OCI-LY7 (cell line): ENCODE results near the gene DSC1. TPM values are rescaled to one million over a fixed set of nuclear protein-coding genes. Genes with fewer than 3 reads are reported as not detected.

Source experiments
- BruUV-seq: library from RNA; stranded (reverse); fragments of 400-500 nt; replicated peaks from 2 replicates; lab custom pipeline; 2021; lab: Mats Ljungman, UMichigan
- CTCF ChIA-PET: fragments of 300-600 bp; sonication (Branson Sonifier 250); formaldehyde crosslinking; loops from one replicate; lab custom pipeline; 2022; ENCODE audit warnings: antibody characterized with exemption; ENCODE audit not compliant: unreplicated experiment; lab: Charles Lee
- POLR2A ChIA-PET: fragments of 300-600 bp; sonication (Branson Sonifier 250); formaldehyde crosslinking; loops from one replicate; lab custom pipeline; 2022; ENCODE audit warnings: antibody characterized with exemption; lab: Charles Lee
- DNase-seq: peaks from one replicate; pipeline ENCODE4 v3.0.0-alpha.2; 2015; ENCODE audit warnings: low spot score
- H2AFZ ChIP-seq: fragments of 200-600 bp; sonication (generic), shearing (Covaris generic); 2 replicates; pipeline ENCODE4 v1.6.1; 2014; ENCODE audit warnings: mild to moderate bottlenecking, antibody characterized with exemption, low read length, moderate library complexity
- H3K27ac ChIP-seq: fragments of 200-600 bp; sonication (generic); 2 replicates; pipeline ENCODE4 v1.5.1; 2014; ENCODE audit warnings: mixed run types, low read depth, mild to moderate bottlenecking, moderate library complexity, low read length, inconsistent platforms; ENCODE audit not compliant: poor library complexity, severe bottlenecking
- H3K36me3 ChIP-seq: fragments of 200-600 bp; sonication (generic); 2 replicates; pipeline ENCODE4 v1.6.1; 2014; ENCODE audit warnings: mild to moderate bottlenecking, antibody characterized with exemption, low read length, moderate library complexity, mixed read lengths; ENCODE audit not compliant: insufficient read depth
- H3K4me1 ChIP-seq: fragments of 200-600 bp; sonication (generic); 2 replicates; pipeline ENCODE4 v1.5.1; 2014; ENCODE audit warnings: mild to moderate bottlenecking, low read length; ENCODE audit not compliant: insufficient read depth, poor library complexity, severe bottlenecking
- H3K4me2 ChIP-seq: fragments of 200-600 bp; sonication (generic); 2 replicates; pipeline ENCODE4 v1.6.1; 2014; ENCODE audit warnings: mild to moderate bottlenecking, low read length
- H3K4me3 ChIP-seq: fragments of 200-600 bp; sonication (generic); 2 replicates; pipeline ENCODE4 v1.5.1; 2014; ENCODE audit warnings: mild to moderate bottlenecking, low read depth, low read length; ENCODE audit not compliant: poor library complexity, severe bottlenecking
- H3K79me2 ChIP-seq: fragments of 200-600 bp; sonication (generic); 2 replicates; pipeline ENCODE4 v1.6.1; 2016; ENCODE audit warnings: low read depth, mild to moderate bottlenecking, low read length, moderate library complexity, mixed read lengths; ENCODE audit not compliant: insufficient read depth
- H3K9me2 ChIP-seq: fragments of 200-600 bp; sonication (generic); 2 replicates; pipeline ENCODE4 v1.6.1; 2016; ENCODE audit warnings: mild to moderate bottlenecking, low read length, mixed read lengths; ENCODE audit not compliant: insufficient read depth
- H3K9me3 ChIP-seq: fragments of 200-600 bp; sonication (generic); 2 replicates; pipeline ENCODE4 v1.6.1; 2014; ENCODE audit warnings: mild to moderate bottlenecking, mixed run types, low read length, mixed read lengths
- H4K20me1 ChIP-seq: fragments of 200-600 bp; sonication (generic); 2 replicates; pipeline ENCODE4 v1.6.1; 2014; ENCODE audit warnings: mild to moderate bottlenecking, antibody characterized with exemption, low read length, moderate library complexity, mixed read lengths; ENCODE audit not compliant: insufficient read depth
- EZH2phosphoT487 ChIP-seq: fragments of 200-600 bp; sonication (generic); IDR thresholded peaks from 2 replicates; pipeline ENCODE4 v1.6.1; 2018; ENCODE audit warnings: low read depth, borderline replicate concordance, mild to moderate bottlenecking, mixed run types, antibody characterized with exemption, low read length, moderate library complexity, mixed read lengths
- intact Hi-C: fragments of 100-400 bp; cut with micrococcal nuclease; formaldehyde crosslinking; loops from one replicate; pipeline ENCODE4 v1.10.0; 2022; ENCODE audit not compliant: unreplicated experiment
- total RNA-seq, 2 experiments: library from RNA; depleted of rRNA in 1 of 2; stranded (reverse); fragments of >200 nt in 1 of 2; shearing (Covaris generic) in 1 of 2; gene quantifications; 2 replicates each; pipeline ENCODE4 v1.2.3, GENCODE V29; 2014 to 2022
- TF ChIP-seq, protein P1 (sequence below): fragments of 200-600 bp; sonication (generic); conservative IDR thresholded peaks from 2 replicates; pipeline ENCODE4 v1.5.1; 2014; ENCODE audit warnings: mild to moderate bottlenecking, antibody characterized with exemption, low read length, moderate library complexity, mixed read lengths

DSC1 gene
- total RNA-seq, 2 experiments from 2014 or later = not detected

- intact Hi-C loops = no loop called here
- no peak overlapping the region for H2AFZ ChIP-seq
- H3K9me3 ChIP-seq = no peaks in the 10 kb centered on the region
- TF ChIP-seq EZH2phosphoT487 = no peak
- TF ChIP-seq, protein P1, sequence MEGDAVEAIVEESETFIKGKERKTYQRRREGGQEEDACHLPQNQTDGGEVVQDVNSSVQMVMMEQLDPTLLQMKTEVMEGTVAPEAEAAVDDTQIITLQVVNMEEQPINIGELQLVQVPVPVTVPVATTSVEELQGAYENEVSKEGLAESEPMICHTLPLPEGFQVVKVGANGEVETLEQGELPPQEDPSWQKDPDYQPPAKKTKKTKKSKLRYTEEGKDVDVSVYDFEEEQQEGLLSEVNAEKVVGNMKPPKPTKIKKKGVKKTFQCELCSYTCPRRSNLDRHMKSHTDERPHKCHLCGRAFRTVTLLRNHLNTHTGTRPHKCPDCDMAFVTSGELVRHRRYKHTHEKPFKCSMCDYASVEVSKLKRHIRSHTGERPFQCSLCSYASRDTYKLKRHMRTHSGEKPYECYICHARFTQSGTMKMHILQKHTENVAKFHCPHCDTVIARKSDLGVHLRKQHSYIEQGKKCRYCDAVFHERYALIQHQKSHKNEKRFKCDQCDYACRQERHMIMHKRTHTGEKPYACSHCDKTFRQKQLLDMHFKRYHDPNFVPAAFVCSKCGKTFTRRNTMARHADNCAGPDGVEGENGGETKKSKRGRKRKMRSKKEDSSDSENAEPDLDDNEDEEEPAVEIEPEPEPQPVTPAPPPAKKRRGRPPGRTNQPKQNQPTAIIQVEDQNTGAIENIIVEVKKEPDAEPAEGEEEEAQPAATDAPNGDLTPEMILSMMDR = no peak
- H4K20me1 ChIP-seq = no peaks in the 10 kb centered on the region
- no peaks in the 10 kb centered on the region for H3K36me3 ChIP-seq
- H3K4me3 ChIP-seq = no peak overlapping the region
- H3K4me2 ChIP-seq = no peak overlapping the region
- ChIA-PET CTCF (no interaction called here), POLR2A (no interaction called here)
- BruUV-seq = no TSS peak
- no peak overlapping the region for H3K27ac ChIP-seq
- no peaks in the 10 kb centered on the region for H3K4me1 ChIP-seq
- no peak for DNase-seq
- H3K79me2 ChIP-seq = no peaks in the 10 kb centered on the region
- no peaks in the 10 kb centered on the region for H3K9me2 ChIP-seq
These were observed 58.2 kb downstream of the DSC1 start for GRCh38 chr18:31104444-31104843.

DNA sequence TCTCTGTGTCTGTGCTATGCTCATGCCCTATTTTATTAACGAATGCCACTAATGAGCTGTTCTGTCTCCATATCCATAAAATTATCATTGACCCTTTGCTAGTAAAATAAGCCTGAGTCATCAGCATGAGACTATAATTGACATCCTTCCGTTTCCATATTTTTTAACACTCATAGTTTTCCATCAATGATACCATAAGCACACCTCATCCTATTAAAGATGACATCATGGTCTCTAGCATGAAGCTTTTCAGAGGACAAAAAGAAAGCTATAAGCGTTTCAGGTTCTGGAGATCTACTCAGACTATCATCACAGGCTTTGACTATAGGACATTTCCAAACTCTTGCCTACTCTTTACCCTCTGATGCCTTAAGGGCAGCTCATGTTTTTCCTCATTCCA is 59.2 kb downstream of the DSC1 start:
- CTCF ChIA-PET = no interaction called here
- no peaks in the 10 kb centered on the region for H3K36me3 ChIP-seq
- H3K27ac ChIP-seq = no peak overlapping the region
- H3K4me1 ChIP-seq = no peaks in the 10 kb centered on the region
- no peaks in the 10 kb centered on the region for H3K9me3 ChIP-seq
- no peaks in the 10 kb centered on the region for H3K79me2 ChIP-seq
- no peak overlapping the region for H3K4me2 ChIP-seq
- no peaks in the 10 kb centered on the region for H4K20me1 ChIP-seq
- H3K4me3 ChIP-seq = no peak overlapping the region
- intact Hi-C loops = no loop called here
- no peaks in the 10 kb centered on the region for H3K9me2 ChIP-seq
- BruUV-seq = no TSS peak
- no peak for TF ChIP-seq EZH2phosphoT487
- TF ChIP-seq, protein P1 = no peak
- H2AFZ ChIP-seq = no peak overlapping the region
- no peak for DNase-seq
- POLR2A ChIA-PET = interaction anchor here (0.6 kb wide), 1 partner anchor 71 kb away, joined by 3 read pairs; no protein-coding TSS in a partner anchor

GRCh38 chr18:31102941-31103340 is 59.7 kb downstream of the DSC1 start:
- no peaks in the 10 kb centered on the region for H3K9me3 ChIP-seq
- CTCF ChIA-PET = no interaction called here
- H3K9me2 ChIP-seq = no peaks in the 10 kb centered on the region
- no TSS peak for BruUV-seq
- H3K4me2 ChIP-seq = no peak overlapping the region
- no peak for TF ChIP-seq EZH2phosphoT487
- TF ChIP-seq, protein P1 = no peak
- no peaks in the 10 kb centered on the region for H4K20me1 ChIP-seq
- H3K4me1 ChIP-seq = no peaks in the 10 kb centered on the region
- H3K4me3 ChIP-seq = no peak overlapping the region
- no peaks in the 10 kb centered on the region for H3K36me3 ChIP-seq
- no peaks in the 10 kb centered on the region for H3K79me2 ChIP-seq
- no peak overlapping the region for H3K27ac ChIP-seq
- POLR2A ChIA-PET = interaction anchor here (0.6 kb wide), 1 partner anchor 71 kb away, joined by 3 read pairs; no protein-coding TSS in a partner anchor
- DNase-seq = no peak
- no peak overlapping the region for H2AFZ ChIP-seq
- intact Hi-C loops = no loop called here
